Fibroblast of pulmonary artery (primary cell): ENCODE results near the gene ENPP7.

ENCODE experiments used
- DNase-seq: peaks from one replicate; pipeline ENCODE4 v3.0.0-alpha.2; 2010; ENCODE audit warnings: low read depth
- H3K4me3 ChIP-seq: replicated peaks from 2 replicates; pipeline ENCODE4 v1.5.1; 2011; ENCODE audit warnings: low read depth, mild to moderate bottlenecking, control low read depth, low read length, moderate library complexity
- CTCF ChIP-seq: IDR thresholded peaks from 2 replicates; pipeline ENCODE4 v1.5.1; 2011; ENCODE audit warnings: mild to moderate bottlenecking, control low read depth, low read length, inconsistent platforms; ENCODE audit errors: missing control alignments

The ENPP7 gene

GRCh38 chr17:79757140-79757745 lies 26.5 kb downstream of the ENPP7 start:
- H3K4me3 ChIP-seq = no peak overlapping the region
- no peak for TF ChIP-seq CTCF
- DNase-seq = no peak

- no peak overlapping the region for H3K4me3 ChIP-seq
- DNase-seq = no peak
- no peak for TF ChIP-seq CTCF
Measured at GRCh38 chr17:79758271-79758670, 27.5 kb downstream of the ENPP7 start.

GRCh38 chr17:79760197-79760906 lies 29.6 kb downstream of the ENPP7 start:
- no peak for TF ChIP-seq CTCF
- DNase-seq = no peak
- H3K4me3 ChIP-seq = no peak overlapping the region

- no peak for DNase-seq
- H3K4me3 ChIP-seq = no peak overlapping the region
- no peak for TF ChIP-seq CTCF
Measured at GRCh38 chr17:79761894-79762589, 31.3 kb downstream of the ENPP7 start.

GRCh38 chr17:79765708-79766107 lies 35.0 kb downstream of the ENPP7 start:
- no peak for DNase-seq
- TF ChIP-seq CTCF = no peak
- H3K4me3 ChIP-seq = no peak overlapping the region

- no peak for DNase-seq
- TF ChIP-seq CTCF = no peak
- no peak overlapping the region for H3K4me3 ChIP-seq
Measured at GRCh38 chr17:79769570-79770506, 39.1 kb downstream of the ENPP7 start.
